Measurements from ENCODE around the gene SH3TC2.
"Not testable (repeated sequence)": the region's sequence is repeated elsewhere in the genome, so short reads cannot be mapped to it uniquely, and the experiment has no call there.

SH3TC2 gene

DNA sequence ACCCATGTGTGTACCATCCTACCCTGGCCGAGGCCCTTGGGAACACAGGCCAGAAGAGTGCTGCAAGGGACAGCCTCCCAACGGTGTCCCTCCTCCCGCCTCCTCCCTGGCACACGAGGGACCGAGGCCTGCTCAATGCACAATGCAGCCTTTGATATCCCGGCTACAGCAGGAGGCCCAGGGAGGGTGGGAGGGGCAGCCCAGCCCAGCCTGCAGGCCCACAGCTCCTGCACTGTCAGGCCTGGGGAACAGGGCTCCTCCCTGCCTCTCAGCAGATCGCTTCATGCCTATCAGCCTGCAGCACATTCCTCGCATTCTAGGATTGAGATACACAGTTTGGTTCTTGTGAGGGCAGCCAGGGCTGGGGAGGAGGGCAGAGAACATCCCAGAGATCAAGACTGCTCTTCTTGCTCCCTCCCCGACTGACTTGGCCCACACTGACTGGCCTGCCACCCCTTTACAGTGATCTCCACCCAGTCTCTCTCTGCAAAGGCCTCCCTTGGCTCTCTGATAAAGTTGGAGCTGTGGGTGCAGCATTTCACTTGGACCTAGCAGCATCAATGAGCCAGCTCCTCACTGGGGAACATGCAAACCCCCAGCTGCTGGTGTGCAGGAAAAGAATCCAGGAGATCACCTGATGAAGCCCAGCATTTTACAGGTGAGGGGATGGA is at the start of gene SH3TC2:
TSS of gene SH3TC2 (minus strand) at position 46 of the 671 bp plus-strand sequence. CDS start at position 6, 40 bp downstream.
- DNase-seq (ENCODE audit: low read depth), result no peak

DNA sequence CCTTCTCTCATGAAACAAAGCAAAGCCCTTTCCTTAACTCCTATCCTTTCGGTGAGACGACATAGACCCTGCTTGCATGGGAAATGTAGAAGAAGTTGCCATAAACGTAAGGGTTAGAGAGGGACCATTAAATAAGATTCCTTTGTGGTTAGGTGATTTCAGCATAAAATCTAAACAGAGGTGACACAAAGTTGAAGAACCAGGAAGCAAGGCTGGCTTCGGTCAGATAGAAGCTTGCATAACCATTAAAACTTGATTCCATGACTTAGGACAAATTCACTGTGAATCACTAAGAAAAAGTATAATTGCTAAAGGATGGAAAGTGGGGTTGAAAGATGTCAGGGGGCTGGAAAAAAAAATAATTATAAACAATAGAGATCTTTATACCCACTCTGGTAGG is 47.5 kb upstream of the SH3TC2 start:
- no peak for DNase-seq (ENCODE audit: low read depth)

DNA sequence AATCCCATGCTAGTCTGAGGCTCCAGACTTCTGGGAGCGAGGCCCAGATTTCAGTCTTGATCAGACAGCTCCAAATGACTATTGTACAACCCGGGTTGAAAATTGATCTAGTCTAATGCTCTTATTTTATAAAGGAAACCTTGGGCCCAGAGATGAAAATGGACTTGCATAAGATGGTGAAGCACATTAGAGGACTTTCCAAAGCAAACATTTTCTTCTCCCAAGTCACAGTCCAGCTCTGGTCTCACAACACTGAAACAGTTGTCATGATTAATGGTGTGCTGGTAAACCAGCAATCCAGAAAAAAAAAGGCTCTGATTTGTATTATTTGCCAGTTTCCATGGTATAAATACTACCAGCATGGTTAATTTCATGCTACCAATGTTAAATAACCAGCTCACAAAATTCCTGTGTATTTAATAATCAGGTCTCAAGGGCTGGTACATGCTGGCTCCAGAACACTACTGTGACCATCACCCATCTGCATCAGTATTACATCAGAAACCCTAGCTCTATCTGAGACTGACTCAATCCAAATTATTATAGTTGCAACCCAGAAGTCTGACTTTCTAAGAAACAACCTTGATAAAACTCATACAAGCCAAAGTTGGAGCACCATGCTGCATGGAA is 45.9 kb upstream of the SH3TC2 start:
- no peak for DNase-seq (ENCODE audit: low read depth)

DNA sequence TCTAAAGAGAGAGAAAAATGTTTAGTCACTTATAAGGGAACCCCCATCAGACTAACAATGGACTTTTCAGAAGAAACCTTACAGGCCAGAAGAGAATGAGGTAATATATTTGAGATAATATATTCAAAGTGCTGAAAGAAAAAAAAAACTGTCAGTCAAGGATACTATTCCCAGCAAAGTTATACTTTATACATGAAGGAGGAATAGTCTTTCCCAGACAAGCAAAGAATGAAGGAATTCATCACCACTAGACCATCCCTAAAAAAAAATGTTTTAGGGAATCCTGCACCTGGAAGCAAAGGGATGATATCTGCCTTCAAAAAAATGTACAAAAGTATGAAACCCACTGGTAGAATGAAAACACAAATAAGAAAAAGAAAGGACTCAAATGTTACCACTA is 37.5 kb upstream of the SH3TC2 start:
- no peak for DNase-seq (ENCODE audit: low read depth)

DNA sequence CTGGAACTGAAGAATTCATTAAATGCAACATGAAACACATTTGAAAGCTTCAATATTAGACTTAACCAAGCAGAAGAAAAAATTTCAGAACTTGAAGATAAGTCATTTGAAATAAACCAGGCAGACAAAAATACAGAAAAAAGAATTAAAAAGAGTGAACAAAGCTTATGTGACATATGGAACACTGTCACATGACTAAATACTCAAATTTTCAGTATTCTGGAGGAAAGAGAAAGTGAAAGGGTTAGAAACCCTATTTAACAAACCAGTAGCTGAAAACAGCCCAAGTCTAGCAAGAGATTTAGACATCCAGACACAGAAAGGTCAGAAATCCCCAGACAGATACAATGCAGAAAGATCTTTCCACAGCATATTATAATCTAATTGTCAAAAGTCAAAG is 37.1 kb upstream of the SH3TC2 start:
- DNase-seq (ENCODE audit: low read depth), result no peak

DNA sequence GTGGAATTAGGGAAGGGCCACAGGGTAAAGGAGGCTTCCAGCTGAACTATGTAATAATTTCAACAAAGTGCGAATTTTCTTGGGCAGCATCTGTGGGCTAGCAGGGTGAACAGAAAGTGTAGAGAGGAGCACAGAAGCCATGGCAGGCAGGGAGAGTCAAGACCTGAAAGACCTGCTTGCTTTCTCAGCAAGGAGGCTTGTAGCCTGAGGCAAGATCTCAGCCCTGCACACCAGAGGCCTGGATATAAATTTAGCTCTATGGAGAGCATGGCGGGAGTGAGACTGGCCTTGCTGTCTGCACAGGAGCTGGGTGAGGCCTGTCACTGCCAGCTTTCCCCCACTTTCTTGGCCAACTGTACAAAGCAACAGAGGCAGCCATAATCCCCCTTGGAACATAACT is 32.1 kb upstream of the SH3TC2 start:
- DNase-seq (ENCODE audit: low read depth), result no peak

DNA sequence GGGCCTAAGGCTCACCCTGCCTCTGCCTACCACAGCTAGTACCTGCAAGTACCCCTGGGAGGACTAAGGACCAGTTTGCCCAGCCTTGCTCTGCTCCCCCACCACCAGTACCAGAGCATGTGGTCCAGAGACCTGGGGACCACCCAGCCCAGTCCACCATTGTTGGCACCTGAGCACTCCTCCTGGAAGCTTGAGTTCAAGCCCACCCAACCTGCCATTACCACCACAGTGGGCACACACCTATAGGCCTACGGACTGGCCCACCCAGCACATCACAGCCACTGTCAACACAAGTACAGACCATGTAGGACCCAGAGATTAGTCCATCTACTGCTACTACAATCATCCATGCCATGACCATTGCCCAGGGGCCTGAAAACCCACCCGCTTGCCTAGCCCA is 30.8 kb upstream of the SH3TC2 start:
- DNase-seq (ENCODE audit: low read depth), result no peak

DNA sequence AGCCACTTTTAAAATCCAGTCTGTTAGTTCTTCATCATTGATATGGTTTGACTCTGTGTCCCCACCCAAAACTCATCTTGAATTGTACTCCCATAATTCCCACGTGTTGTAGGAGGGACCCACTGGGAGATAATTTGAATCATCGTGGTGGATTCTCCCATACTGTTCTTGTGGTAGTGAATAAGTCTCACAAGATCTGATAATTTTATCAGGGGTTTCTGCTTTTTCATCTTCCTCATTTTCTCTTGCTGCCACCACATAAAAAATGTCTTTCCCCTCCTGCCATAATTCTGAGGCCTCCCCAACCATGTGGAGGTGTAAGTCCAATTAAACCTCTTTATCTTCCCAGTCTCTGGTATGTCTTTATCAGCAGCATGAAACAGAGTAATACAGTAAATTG is 26.9 kb upstream of the SH3TC2 start:
- DNase-seq (ENCODE audit: low read depth), result no peak

DNA sequence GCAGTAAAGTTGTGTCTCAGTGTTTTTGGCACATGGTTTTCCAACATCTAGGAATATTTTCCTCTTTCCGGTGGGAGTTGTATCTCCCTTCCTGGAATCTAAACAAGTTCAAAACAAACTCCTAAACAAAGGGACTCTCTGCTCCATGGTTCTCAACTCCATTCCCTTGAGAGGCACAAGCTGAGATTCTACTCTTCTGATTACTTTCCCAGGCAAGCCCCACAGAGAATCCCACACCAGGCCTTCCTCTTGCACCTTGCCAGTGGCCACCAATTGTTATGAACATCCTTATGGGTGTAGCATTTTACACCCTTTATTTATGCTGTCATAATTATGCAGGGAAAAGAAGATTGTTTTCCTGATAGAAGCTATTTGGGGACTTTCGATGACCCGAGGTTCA is 25.8 kb upstream of the SH3TC2 start:
- no peak for DNase-seq (ENCODE audit: low read depth)

DNA sequence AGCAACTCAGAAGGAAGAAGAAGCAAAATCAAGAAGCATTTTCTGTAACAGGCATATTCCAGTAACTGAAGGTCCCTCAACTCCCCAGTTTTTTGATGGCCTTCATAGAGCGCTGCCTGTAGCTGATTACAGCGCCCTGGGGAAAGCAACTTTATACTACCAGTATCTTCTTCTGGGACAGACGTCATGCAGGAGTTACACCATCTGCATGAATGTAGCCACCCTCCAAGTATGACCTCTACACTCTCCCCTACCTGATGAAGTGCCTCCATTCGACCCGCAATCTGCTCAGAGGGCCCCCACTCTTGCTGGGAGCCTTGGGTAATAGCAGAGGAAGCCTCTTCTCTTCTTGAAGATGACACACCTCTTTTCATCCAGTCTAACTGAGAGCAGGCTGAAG is 21.0 kb upstream of the SH3TC2 start:
- no peak for DNase-seq (ENCODE audit: low read depth)

DNA sequence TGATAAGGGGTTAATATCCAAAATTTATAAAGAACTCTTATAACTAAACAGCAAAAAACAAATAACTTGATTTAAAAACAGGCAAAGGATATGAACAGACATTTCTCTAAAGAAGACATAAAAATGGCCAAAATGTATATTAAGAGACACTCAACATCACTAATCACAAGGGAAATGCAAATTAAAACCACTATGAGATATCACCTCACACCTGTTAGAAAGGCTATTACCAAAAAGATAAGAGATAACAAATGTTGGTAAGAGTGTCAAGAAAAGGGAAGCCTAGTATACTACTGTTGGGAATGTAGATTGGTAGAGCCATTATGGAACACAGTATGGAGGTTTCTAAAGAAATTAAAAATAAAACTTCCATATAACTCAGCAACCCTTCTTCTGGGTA is 19.4 kb upstream of the SH3TC2 start:
- no peak for DNase-seq (ENCODE audit: low read depth)

DNA sequence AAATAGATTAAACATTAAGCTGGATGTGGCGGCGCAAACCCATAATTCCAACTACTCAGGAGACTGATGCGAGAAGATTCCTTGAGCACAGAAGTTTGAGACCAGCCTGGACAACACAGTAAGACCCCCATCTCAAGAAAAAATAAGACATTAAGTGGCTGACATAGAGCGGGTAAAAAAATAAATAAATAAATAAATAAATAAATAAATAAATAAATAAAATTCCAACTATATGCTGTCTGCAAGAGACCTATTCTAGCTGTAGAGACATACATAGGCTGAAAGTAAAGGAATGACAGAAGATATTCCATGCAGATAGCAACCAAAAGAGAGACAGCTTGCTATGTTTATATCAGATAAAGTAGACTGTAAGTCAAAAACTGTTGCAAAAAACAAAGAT is 17.4 kb upstream of the SH3TC2 start:
- no peak for DNase-seq (ENCODE audit: low read depth)

DNA sequence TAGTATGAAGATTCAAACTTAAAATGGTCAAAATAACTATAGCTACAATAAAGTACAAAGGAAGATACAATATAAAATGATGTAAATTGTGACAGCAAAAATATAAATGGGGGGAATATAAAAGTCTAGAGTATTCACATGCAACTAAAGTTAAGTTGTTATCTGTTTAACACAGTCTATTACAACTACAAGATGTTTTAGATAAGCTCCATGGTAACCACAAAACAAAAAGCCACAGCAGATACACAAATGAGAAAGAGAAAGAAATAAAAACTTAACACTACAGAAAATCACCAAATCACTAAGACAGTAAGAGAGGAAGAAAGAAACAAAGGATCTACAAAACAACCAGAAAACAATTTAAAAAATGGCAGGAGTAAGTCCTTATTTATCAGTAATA is 17.0 kb upstream of the SH3TC2 start:
- no peak for DNase-seq (ENCODE audit: low read depth)

DNA sequence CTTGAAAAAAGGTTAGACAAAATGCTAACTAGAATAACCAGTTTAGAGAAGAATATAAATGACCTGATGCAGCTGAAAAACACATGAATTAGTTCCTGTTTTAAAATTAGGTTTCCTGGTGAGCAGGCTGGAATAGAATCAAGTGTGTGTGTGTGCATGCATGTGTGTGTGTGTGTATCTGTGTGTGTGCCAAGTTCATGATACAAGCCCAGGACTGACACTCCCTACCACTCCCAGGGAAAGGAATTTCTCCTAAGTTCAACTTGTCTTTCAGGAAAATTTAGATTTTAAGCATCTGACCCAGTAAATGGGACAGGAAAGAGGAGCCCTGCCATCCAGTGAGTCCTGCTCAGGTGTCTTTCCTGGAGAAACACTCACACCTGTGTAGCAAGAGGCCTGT is 11.2 kb upstream of the SH3TC2 start:
- DNase-seq (ENCODE audit: low read depth), result not testable (repeated sequence)

DNA sequence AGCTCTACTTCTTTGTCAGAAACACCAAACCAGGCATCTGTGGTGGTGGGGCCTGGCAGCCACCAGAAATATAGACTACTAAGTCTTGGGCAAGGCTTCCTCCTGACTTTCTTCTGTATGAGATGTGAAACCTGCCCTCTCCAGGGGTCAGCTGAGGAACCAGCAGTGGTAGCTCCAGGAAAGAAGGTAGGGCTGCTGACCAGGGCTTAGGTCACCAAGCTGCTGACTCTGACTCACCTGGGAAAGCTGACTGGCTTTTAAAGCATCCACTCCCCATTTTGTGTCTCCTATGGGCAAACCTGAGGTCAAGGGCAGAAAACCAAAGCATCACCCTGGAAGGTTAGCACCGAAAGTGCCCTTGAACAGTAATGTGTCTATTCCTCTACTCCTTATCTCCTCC is 10.4 kb upstream of the SH3TC2 start:
- DNase-seq (ENCODE audit: low read depth), result no peak

DNA sequence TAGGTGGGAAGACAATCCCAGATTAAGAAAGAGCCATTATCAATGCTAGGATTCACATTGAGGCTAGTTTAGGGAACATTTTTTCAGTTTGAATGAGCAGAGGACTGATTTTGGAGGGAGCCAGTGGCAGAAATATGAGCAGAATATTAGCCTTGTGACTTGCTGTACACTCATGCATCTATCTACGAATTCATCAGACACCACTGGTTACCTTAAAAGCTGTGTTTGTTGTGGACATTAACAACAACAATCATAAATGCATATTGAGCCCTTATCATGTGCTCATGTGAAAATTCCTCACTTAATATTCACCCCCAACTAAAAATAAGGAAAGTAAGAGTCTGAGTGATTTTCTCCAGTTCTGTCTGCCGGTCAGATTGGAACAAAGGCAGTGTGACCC is 9.9 kb upstream of the SH3TC2 start:
- no peak for DNase-seq (ENCODE audit: low read depth)

DNA sequence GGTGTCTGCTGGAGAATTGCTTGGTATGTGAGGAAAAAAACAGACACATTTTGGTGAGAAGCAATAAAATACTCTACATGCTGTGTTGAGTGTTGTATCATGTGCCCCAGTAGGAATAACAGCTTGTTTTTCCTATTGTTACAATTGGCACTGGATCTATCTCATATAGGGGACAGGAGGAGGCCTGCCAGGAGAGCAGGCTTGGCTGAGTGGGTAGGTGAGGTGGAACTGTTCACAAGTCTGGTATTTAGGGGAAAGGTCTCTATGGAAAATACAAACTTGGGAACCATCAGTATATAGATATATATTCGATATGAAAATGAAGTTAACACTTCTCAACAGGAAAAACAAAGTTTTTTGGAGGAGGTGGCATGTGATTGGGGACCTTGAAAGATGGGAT is 9.5 kb upstream of the SH3TC2 start:
- no peak for DNase-seq (ENCODE audit: low read depth)

DNA sequence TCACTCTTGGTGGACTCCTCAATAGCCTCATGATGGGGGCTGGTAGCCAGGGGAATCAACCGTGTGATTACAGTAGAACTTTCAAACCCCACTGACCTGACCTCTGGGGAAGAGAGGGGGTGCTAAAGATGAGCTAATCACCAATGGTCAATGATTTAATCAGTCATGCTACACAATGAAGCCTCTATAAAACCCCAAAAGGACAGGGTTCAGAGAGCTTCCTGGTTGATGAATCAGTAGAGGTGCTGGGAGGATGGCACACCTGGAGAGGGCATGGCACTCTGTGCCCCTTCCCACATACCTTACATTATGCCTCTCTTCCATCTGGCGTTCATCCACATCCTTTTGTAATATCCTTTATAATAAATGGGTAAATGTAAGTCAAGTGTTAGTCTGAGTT is 8.9 kb upstream of the SH3TC2 start:
- DNase-seq (ENCODE audit: low read depth), result no peak

DNA sequence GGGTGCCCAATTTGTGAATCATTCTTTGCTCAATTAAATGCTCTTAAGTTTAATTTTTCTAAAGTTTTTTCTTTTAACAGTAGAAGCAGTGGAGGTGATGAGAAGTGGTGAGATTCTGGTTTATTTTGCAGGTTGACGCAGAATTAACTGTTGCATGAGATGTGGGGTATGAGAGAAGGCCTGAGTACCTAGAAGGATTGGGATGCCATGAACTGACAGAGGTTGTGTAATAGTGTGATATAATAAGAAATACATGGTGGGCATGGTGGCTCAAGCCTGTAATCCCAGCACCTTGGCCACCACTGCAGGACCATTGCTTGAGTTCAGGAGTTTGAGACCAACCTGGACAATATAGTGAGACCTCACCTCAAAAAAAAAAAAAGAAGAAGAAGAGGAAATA is 8.4 kb upstream of the SH3TC2 start:
- no peak for DNase-seq (ENCODE audit: low read depth)

DNA sequence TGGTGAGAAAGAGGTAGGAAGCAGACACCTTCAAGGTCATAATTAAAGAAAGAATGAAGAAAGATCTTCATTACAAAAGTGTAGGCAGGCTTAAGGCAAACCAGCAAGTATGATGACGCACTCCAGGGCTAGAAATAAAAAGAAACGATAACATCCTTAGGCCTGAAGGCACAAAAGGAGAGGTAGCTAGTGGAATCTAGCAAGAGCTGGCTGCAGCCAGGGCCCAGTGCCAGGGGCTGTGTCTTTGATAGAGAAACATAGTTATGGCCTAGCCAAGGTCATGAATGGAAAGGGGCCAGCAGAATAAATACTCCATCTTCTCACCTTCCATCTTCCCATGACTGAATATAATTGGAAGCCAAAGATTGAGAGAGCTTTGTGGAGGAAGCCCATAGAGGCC is 6.8 kb upstream of the SH3TC2 start:
- DNase-seq (ENCODE audit: low read depth), result no peak

DNA sequence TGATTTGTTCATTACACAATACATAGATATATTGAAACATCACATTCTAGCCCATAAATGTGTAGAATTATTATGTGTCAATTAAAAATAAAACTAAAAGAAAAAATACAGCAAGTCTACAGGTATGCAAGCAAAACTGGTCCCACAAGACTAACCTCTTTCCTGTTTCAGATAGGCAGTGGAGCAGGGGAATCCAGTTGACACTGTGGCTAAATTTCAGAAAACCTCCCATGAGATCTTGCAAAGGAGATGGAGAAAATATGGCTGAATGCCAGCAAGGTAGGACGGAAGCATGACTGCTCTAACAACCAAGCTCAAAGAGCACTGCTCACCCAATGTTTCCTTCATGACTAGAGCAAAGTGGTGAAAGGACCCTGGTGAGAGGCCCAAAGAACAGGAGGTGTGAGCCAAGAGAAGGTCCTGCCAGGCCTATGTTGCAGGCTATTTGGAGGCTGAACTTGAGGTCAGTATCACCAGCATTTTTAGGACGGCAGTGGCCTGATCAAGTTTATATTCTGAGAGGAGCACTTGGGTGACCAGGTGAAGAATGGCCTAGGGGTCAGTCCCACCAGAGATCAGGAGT is 1.1 kb upstream of the SH3TC2 start:
- DNase-seq (ENCODE audit: low read depth), result no peak

DNA sequence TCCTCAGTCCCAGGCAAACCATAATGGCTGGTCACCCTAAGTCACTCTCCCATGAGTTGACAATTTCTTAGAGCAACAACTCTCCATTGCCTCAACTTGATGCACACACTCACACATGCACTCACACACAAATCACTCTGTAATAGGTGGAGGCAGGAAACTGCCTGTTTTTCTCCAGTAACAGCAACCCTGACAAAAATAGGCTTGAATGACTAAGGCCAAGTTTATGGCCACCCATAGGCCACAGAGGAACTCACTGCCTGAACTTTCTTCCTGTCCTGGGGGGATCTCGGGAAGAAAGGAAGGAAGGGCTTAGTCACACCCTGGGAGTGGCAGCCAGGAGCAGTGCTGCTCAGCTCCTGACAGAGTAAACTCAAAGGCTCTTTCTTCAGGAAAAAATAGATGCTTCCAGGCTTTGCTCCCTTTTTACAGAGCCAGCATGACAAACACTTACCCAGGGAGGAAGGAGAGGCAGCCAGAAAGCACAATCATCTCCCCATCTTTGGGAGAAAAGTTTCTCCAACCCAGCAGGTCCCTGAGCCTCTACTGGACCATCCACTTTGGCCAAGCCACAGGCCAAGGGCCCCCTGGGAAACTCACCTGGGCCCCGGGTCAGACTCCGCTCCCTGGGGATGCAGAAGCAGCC is 368 bp downstream of the SH3TC2 start:
- no peak for DNase-seq (ENCODE audit: low read depth)

DNA sequence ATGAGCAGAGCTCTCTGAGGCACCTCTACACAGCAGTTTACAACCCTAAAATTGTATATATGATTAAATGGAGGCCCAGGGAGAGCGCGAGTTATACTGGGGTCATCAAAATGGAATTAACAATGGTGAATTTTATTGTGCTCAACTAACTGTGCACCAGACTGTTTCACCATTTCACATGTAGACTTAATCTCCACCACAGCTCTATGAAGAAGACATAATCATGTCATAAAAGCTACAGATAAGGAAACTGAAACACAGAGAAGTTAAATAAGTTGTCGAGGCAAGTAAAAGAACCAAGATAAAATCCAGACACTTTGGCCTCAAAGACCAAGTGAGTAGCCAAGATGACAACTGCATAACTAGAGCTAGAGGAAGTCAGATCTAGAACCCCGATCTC is 1.5 kb downstream of the SH3TC2 start:
- DNase-seq (ENCODE audit: low read depth), result no peak

Data from T-helper 22 cell (primary cell).